GM19395 (cell line): ENCODE results near the gene SIAH3.
"Not testable (repeated sequence)": the region's sequence is repeated elsewhere in the genome, so short reads cannot be mapped to it uniquely, and the experiment has no call there.

Experiments
- ATAC-seq: cut with Tn5 transposase; IDR thresholded peaks from one replicate; pipeline ENCODE4 v1.9.1; 2021; ENCODE audit warnings: mild to moderate bottlenecking, moderate library complexity; ENCODE audit not compliant: unreplicated experiment

The SIAH3 gene

GRCh38 chr13:45851171-45851921, at the start of gene SIAH3:
TSS of gene SIAH3 (minus strand) at chr13:45851753. CDS start at chr13:45851629, 124 bp downstream.
- ATAC-seq = no peak

GRCh38 chr13:45899406-45899805, 47.9 kb upstream of the SIAH3 start:
- no peak for ATAC-seq

DNA sequence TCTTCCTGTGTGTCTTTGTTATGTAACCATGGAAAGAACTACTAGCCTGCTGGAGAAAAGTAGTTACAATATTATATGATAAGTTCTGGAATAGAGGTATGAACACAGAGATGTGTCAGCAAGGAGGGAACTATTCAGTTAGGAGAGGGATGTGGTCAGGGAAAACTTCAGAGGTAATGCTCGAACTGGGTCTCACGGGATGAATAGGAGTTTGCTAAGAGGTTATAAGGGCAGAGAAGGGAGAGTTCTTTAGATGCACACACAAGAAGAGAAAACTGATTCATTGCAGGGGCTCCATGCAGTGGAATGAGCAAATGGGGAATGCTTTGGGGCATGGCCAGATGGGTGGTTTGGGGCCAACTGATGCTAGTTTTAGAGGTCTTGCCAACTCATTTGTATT, 46.0 kb upstream of the SIAH3 start:
- no peak for ATAC-seq

DNA sequence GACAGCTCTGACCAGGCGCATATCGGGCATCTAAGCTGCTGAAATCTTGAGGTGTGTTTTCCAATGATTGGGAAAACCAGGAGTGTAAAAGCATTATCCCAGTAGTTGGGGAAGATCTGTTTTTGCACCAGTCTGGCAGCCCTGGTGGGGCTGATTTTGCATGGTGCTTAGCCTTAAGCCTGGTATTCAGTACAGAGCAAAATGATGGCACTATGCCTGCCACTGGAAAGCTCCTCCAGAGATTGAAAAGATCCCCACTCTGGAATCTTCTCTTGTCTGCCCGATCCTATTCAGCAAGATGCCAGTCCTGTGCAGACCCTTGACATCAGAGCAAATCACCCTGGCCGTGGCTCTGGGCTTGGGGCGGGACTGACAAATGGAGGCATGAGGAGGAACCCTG, 44.7 kb upstream of the SIAH3 start:
- no peak for ATAC-seq

DNA sequence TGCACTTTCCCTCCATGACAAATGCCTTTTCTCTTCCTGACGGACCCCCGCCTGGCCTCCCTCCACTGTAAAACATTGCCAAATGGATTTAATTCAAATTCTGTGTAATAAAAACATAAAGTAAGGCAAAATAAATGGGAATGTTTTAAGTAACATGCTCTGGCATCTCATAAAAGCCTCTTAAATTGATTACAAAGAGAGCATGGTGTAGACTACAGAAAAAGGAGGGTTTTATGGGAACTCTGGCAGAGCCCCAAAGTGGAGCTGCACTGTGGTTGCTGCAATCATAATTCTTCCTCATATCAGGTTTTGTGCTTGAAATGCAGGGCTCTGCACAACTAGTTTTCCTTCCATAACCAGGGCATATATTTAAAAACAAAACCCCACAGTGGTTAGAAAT, 44.3 kb upstream of the SIAH3 start:
- no peak for ATAC-seq

- ATAC-seq = no peak
Observed at GRCh38 chr13:45892513-45892912, 41.0 kb upstream of the SIAH3 start.

- ATAC-seq = no peak
Observed at GRCh38 chr13:45889590-45890243, 38.2 kb upstream of the SIAH3 start.

GRCh38 chr13:45886466-45886865, 34.9 kb upstream of the SIAH3 start:
- ATAC-seq = no peak

GRCh38 chr13:45885194-45885593, 33.6 kb upstream of the SIAH3 start:
- ATAC-seq = no peak

GRCh38 chr13:45882626-45883025, 31.1 kb upstream of the SIAH3 start:
- no peak for ATAC-seq

- no peak for ATAC-seq
Observed at GRCh38 chr13:45881353-45881752, 29.8 kb upstream of the SIAH3 start.

GRCh38 chr13:45880242-45880641, 28.7 kb upstream of the SIAH3 start:
- ATAC-seq = no peak

DNA sequence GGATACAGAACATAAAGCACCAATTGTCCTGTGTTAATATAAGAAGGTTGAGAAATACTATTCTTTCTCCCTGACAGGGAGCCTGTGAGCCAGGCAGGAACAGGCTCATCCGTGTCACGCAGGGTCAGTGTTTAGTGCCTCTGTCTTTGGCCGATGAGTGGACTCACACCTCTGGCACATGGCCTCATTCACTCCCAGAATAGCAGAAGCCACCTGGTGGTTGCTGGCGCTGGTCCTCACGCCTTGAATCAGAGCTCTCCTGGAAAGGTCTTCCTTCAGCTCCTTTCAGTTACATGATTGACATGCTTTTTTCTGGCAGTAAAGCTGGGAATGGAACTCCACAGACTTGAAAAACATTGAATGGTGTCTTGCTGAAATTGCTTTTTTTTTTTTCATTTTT, 28.1 kb upstream of the SIAH3 start:
- no peak for ATAC-seq

DNA sequence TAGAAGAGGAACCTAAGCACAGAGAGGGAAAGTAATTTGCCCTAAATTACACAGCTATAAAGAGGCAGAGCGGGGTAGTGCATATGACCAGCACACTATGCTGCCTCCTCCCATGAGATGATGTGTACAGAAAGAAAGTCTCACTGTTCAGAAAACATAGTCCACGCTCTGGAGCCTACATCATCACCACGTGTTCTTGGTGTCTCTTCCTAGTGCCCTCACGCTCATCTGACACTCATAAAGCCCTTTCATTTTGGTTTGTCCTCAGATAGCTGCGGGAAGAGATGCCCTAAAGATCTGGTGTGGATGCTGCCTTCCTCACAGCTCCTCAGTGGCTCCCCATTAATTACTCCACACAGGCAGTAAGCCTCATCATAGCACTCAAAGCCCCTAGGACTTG, 27.4 kb upstream of the SIAH3 start:
- ATAC-seq = no peak

GRCh38 chr13:45876781-45877180, 25.2 kb upstream of the SIAH3 start:
- no peak for ATAC-seq

- no peak for ATAC-seq
Observed at GRCh38 chr13:45875951-45876350, 24.4 kb upstream of the SIAH3 start.

DNA sequence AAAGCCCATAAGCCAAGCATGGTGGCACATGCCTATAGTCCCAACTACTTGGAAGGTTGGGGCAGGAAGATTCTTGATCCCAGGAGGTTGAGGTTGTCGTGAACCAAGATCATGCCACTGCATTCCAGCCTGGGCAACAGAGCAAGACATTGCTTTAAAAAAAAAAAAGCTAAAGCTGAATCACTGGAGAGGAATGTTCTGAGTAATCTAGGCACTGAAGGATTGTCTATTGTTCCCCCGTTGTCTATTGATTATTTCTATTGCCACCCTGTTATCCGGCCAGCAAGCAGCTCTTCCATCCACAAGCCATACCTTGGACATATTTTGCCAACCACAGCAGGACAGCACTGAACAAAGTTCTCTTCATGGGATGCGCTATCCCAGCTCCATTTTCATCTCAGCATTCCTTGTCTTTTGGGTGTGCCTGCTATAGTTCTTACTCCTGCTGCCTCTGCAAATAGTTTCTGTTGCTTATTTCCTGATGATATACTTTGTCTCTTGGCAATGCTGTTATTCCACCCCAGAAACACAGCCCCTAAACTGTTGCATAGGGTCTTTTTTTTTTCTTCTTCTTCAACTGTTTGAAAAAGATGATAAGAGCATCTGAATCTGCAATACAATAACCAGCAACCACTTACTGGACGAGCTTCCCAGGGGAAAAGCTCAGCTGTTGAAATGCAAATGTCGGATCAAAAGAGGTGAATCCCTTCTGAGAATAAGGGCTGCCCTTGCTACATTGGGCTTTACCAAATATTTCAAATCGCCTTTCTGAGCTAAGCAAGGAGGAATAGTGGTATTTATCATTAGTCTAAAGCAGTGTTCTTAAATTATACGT, 22.2 kb upstream of the SIAH3 start:
- no peak for ATAC-seq

DNA sequence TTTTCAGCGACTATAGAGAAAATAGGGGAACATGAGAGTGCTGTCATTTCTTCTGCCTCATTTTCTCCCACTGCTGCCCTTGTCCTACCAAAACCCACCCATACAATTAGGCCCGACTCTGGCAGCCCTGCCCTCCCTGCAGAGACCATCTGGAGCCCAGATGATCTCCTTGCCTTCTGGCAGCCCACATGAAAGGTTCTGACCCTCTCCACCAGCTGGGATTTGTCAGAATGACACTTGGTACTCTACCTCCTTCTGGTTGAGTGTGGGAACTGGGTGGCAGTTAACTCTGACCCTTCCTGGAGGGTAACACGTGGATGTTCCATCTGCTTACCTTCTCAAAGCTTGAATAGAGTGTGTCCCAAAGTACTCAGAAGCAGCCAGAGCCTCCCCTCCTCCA, 21.0 kb upstream of the SIAH3 start:
- no peak for ATAC-seq

DNA sequence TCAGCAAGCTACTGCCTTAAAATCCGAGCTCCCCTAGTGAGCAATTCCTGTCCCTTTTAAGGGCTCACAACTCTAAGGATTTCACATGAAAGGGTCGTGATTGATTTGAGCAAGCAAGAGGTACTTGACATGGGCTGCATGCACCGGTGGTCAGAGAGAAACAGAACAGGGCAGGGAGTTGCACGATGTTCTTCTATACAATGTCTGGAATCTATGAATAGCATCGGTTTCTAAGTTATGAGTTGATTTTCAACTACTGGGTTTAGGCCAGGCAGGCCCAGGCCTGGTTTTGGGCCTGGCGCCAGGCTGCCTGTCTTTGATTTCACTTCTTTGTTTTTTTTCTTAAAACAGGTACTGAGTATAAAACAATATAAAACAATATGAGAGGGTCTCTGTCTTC, 19.6 kb upstream of the SIAH3 start:
- ATAC-seq = not testable (repeated sequence)

GRCh38 chr13:45870232-45870631, 18.7 kb upstream of the SIAH3 start:
- no peak for ATAC-seq

GRCh38 chr13:45865414-45865813, 13.9 kb upstream of the SIAH3 start:
- no peak for ATAC-seq
